Measurements from ENCODE around the gene PLK3.
"Not testable (repeated sequence)": the region's sequence is repeated elsewhere in the genome, so short reads cannot be mapped to it uniquely, and the experiment has no call there.

Gene PLK3

DNA sequence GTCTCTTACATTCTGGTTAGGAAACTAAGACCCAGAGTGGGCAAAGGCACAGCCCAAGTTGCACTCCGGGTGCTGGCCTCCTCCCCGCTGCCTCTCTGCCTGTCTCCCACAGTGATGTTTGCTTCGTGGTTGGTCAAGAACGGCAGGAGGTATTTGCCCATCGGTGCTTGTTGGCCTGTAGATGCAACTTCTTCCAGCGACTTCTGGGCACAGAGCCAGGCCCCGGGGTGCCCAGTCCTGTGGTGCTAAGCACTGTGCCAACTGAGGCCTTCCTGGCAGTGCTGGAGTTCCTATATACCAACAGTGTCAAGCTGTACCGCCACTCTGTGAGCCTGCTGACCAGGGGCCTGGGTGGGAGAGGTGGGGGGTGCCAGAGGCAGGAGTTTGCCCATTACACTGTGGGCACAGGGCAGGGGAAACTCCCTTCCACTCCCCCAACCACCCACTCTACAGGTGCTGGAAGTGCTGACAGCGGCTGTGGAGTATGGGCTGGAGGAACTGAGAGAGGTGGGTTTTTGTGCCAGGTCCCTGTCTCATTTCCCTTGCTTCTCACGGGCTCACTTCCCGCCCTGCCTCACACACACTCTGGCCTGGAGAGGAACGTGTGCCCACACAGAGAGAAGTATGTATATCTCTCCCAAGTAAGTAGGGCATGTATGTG lies 10.1 kb downstream of the PLK3 start:
- no peak for DNase-seq

DNA sequence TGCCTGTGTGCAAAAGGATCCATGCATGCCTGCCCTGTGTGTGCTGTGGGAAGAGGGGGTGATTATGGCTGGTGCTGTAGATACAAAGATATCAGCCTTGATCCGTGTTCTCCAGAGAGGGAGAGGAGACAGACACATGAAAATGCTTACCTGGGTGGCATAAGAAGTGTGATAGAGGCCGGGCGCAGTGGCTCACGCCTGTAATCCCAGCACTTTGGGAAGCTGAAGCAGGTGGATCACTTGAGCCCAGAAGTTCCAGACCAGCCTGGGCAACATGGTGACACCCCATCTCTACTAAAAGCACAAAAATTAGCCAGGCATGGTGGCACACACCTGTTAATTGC lies 10.6 kb downstream of the PLK3 start:
- not testable (repeated sequence) for DNase-seq

DNA sequence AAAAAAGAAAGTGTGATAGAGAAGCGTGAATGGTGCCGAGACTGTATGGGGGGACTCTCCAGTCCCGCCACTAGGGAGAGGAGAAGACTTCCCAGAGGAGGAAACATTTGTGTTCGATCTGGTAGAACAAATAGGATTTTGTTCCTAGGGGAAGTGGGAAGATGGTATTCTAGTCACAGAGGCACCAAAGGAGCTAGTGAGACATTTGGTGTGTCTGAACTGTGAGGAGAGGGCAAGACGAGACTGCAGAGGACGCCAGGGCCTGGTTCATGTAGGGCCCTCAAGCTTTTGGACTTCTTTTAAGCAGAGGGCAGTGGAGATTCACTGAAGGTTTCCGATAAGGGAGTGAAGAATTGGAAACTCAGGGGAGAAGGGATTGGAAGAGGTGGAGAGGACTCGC lies 11.1 kb downstream of the PLK3 start:
- DNase-seq, result no peak

DNA sequence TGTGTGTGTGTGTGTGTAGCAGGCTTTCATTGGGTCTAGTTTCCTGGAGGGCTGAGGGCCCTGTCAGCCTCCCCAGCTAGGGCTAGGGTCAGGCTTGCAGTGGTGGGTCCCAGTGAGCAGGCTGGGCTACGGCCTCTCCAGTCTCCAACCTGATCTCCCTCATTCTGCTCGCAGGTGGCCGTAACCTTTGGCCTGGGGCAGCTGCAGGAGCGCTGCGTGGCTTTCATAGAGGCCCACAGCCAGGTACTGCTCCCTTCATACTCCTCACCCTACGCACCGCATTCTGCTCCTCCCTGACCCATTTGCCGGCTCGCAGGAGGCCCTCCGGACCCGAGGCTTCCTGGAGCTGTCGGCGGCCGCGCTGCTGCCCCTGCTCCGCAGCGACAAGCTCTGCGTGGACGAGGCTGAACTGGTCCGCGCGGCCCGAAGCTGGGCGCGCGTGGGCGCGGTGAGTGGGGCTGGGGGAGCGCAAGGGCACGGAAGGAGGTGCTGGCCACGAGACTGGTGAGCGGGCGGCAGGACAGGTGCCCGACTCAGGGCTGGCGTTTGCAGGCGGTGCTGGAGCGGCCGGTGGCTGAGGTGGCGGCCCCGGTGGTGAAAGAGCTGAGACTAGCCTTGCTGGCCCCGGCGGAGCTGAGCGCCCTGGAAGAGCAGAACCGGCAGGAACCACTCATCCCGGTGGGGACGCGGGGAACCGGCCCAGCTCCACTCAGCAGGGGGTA lies 12.8 kb downstream of the PLK3 start:
- no peak for DNase-seq

DNA sequence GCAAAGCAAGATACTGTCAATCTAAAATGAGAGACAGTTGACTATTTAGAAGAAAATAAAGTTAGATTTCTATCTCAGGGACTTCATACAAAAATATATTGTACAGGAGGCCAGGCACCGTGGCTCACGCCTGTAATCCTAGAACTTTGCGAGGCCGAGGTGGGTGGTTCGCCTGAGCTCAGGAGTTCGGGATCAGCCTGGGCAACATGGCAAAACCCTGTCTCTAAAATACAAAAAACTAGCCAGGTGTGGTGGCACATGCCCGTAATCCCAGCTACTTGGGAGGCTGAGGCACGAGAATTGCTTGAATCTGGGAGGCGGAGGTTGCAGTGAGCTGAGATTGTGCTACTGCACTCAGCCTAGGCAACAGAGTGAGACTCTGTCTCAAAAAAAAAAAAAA lies 15.7 kb downstream of the PLK3 start:
- not testable (repeated sequence) for DNase-seq

DNA sequence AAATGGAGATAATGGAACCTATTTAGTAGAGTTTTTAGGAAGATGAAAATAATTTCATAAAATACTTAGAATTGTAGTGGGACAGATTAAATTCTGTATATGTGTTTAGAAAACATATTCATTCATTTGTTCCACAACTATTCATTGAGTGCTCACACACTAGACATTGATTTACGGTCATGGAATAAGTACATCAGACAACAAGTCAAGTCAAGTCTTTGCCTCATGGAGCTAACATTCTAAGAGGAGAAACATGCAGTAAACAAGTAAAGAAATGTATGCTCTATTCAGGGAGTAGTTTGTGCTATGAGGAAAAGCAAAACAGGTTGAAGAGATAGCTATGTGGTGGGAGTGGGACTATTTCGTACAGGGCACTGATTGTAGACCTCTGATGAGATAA lies 17.1 kb downstream of the PLK3 start:
- DNase-seq, result no peak

DNA sequence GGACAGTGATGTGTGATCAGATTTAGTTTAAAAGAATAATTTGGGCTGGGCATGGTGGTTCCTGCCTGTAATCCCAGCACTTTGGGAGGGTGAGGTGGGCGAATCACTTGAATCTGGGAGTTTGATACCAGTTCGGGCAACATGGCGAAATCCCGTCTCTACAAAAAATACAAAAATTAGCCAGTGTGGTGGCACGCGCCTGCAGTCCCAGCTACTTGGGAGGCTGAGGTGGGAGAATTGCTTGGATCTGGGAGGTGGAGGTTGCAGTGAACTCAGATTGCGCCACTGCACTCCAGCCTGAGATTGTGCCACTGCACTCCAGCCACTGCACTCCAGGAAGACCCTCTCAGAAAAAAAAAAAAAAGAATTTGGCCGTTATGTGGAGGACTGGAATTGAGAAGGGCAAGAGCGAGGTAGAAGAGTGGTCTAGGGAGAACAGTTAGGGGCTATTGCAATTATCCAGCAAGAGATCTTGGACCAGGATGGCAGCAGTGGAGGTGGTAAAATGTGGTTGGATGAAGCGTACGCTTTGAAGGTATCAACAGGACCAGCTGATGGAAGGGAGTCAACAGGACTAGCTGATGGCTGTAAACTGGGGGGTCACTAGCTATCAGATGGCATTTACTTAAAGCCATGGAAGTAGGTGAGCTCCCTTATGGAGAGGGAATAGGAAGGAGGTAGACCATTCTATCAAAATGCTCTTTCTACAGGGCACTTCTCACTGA lies 17.8 kb downstream of the PLK3 start:
- DNase-seq, result no peak

DNA sequence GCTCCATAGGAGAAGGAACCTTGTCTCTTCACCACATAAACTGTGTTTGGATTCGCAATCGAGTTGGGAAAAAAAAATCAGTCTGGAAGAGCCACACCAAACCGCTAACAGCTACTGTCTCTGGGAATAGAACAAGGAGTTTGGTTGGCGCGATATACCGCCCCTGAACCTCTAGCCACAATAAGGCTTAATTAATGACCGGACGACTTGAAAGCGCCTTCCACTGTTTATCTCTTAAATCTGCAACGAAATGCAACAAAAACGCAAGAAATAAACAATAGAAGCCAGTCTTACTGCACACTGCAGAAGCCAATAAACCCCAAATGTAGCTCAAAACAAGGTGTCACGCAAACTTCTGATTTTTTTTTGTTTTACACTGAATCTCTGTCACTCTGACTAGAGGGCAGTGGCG lies 19.0 kb downstream of the PLK3 start:
- DNase-seq, result no peak

DNA sequence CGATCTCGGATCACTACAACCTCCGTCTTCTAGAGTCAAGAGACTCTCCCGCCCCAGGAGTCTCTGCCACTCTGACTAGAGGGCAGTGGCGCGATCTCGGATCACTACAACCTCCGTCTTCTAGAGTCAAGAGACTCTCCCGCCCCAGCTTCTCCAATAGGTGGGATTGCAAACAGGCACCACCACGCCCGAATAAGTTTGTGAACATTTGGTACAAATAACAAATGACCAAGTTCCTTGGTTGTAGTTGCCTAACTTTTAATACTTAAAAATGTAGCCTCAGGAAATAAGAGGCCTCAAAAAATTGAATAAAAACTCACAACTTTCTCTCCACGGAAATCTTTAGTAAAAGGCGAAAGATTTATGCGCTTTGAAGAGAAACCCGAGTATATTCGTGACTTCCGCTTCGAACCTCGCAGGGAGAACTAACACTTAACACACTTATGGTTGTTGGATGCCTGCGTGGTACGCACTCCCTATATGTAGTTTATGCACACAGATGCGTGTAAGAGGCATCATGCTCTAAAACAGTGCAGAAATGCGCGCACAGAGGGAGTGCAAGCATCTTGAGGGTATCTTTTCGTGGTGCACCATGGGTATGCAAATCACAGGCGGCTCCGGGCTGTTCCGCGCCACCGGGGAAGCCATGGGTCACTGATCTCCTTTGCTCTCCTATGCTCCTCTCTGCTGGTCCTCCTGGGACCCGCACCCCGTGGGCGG lies 19.6 kb downstream of the PLK3 start:
- DNase-seq, result no peak

DNA sequence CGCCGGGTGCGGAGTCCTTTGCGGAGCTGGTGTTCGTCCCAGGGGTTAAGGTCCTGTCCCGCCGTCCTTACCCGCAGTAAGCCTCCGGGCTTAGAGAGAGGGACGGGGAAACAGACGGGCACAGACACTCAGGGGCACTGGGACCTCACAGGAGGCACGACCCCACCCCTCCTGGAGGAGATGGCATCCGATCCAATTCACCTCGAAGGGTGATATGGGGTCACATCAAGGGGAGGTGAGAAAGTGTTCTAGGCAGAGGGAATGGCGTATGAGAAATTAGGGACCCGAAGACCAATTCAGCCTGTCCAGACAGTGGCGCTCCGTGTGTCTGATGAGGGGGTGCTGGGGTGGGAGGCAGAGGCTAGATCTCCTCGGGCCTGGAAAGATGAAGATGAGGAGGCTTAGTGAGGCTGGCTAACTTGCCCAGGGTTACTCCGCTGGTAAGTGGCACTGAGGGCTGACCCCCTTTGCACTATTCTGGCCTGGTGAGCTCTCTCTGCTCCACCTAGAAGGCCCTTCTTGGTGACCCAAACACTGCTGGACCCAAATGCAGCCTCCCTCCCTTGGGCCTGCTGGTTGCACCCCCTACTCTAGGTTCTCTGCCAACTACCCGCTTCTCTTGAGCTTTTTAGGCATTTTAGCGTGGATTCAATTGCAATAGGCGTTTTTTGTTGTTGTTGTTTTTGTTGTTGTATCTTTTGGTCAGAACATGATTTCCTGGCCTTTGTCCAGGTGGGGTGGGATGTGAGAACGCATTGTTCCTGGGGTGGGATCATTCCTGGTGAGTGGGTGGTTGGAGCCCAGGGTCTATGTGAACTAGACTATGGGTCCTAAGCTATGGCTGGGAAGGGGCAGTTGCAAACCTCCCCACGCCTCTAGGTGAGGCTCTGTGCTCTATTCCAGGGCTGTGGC lies 20.4 kb downstream of the PLK3 start:
- DNase-seq, result no peak

DNA sequence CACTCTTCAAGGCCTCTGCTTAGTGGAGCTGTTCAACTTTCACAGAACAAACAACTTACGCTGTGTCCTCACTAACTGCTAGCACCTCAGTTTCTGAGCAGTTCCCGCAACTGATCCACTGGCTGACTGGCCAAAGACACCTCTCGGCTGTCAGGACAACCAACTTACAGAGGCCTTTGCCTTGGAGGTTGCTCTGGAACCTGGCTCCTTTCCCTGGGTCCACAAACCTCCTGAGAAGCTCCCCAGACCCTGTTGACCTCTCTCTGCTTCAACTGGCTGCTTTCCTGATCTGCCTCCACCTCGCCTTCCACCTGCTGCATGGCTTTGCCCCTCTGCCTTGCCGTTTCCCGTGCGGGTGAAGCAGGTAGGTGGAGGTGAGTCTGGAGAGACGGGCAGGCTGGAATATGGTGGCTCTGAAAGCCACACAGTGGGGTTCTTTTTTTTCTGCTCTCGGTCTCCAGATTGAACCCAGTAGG lies 21.1 kb downstream of the PLK3 start:
- no peak for DNase-seq

DNA sequence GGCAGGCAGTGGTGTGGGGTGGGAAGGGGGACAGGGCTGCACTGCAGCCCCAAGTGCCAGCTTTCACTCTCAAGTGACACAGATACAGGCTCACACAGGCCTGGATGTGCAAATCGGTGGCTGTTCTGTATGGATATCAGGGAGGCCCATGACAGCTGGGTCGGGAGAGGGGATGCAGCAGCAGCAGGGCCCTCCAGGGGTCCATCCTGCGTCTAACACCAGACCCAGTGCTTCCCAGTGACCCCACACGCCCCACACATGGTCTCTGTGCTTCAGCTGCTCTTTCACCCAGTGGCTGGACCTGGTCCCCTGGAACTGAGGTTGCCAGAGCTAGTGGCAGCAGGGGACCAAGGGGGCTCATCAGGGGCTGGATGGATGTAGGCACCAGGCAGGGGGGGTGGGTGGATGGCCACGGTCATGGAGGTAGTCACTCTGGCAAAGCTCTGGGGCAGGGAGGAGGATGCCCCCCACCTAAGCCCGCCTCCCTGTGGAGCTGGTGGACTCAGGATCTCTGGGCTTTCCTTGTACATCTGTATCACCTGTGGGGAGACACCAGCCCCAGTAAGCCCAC lies 22.0 kb downstream of the PLK3 start:
- no peak for DNase-seq

DNA sequence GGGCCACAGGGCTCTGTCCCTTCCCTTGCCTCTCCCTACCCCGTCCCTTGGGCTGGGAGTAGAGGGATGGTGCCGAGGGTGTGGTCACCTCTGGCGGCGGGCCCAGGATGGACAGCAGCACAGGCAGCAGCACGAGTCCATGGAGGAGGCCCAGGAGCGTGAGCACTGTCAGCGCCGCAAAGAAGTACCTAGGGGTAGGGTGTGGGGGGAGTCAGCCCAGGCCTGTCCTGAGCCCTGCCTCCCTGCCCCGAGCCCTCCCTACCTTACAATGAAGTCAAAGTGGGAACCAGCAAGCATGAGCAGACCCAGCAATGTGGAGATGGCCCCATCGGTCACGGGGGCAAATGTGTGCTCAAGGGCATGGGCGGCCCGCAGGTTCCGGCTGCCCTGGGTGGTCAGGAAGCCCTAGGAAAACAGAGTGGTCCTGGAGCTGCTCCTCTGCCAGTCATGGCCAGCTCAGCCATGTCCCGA lies 22.8 kb downstream of the PLK3 start:
- DNase-seq, result no peak

DNA sequence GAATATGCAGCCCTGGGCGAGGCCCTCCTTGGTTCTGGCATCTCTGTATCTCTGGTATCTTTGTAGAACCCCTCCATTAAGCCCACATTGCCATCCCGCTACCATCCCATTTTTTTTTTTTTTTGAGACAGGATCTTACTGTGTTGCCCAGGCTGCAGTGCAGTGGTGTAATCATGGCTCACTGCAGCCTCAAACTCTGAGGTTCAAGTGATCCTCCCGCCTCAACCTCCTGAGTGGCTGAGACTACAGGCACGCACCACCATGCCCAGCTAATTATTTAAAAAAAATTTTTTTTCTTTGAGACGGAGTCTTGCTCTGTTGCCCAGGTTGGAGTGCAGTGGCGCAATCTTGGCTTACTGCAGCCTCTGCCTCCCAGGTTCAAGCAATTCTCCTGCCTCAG lies 24.2 kb downstream of the PLK3 start:
- DNase-seq, result not testable (repeated sequence)

DNA sequence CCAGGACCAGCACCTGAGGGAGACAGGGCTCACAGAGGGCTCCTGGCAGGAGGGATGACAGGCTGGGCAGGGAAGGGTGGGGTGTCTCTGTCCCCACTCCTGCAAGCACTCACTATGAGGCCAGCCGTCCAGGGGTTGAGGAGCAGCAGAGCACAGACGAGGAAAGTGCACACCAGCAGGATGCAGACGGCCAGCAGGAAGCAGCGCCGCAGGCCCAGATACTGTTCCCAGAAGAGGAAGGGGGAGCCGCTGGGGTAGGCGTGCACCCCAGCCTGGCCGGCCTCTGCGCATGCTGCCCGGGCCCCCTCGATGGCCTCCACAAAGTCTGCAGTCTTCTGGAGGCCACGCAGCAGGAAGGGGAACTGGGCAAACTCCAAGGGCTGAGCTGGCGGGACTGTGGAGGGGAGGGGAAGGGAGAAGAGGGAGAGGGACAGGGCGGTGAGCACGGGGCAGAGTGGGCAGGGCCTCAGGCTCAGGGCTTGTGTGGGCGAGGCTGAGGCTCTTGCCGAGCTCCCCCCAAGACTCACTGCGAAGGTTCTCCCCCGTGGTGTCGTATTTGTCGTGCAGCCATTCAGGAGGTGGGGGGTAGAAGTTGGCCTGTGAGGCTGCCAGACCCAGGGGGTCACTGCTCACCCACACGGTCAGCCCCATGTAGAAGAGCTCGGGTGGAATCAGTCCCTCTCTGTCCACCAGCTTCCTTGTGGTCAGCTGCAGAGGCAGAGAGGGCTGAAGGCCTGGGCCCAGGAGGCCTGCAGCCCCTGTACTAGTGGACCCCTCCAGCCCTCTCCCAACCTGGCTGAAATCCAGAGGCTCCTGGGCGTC lies 26.4 kb downstream of the PLK3 start:
- no peak for DNase-seq

DNA sequence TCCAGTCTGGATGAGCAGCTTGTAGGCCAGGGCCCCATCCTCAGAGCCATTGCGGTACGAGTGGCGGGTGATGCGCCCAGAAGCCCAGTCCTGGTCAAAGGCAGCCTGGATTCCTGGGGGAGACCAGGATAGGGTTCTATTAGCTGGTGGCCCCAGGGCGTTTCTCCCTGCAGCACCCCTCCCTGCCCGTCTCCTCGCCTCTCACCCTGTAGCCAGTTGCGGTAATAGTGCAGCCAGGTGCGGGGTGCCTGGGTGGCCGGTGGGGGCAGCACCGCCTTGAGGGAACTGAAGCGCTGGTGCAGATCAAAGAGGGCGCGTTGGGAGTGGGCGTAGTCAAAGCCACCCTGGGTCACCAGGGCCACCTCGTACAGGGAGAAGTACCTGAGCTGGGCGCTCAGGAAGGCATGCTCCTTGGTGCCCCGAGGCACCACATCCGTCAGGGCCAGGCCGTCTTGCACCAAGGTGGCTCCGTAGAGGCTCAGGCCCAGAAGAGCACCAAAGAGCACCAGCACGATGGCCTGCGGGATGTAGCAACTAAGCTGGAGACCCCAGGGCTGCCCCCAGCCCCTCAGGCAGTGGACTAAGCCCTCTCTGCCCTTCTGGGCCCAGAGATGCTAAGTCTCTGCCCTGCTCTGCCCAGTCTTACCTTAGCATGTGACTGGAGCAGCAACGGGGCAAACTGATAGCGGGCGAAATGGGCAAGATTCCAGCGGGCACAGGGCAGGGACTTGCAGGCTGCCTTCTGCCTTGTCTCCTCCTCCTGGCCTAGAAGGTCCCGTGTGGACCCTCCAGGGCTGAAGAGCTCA lies 27.2 kb downstream of the PLK3 start:
- no peak for DNase-seq

DNA sequence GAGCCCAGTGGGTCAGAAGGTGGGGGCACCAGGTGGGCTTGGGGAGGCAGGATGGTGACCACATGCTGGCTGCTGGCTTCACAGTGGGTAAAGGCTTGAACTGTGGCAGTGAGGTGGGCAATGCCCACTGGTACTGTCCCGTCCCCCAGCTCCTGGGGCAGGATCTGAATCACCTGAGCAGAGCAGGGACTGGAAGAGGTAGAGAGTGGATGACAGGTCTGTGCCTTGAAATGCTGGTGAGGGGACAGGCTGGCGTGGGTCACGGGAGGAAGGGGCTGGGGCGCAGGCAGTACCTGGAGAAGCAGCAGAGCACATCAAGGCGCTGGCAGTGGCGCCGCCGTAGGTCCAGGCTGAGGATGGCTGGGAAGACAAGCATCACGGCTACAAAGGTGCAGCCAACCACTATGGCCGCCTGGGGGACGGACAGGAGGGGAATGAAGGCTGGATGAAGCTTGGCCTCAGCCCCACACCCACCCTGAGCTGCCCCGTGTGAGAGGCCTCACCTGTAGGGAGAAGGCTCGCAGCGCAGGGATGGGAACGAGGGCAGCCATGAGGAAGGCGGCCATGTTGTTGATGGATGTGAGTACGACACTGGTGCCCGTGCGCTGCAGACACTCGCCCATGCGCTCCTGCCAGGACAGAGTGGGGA lies 27.9 kb downstream of the PLK3 start:
- DNase-seq, result no peak

DNA sequence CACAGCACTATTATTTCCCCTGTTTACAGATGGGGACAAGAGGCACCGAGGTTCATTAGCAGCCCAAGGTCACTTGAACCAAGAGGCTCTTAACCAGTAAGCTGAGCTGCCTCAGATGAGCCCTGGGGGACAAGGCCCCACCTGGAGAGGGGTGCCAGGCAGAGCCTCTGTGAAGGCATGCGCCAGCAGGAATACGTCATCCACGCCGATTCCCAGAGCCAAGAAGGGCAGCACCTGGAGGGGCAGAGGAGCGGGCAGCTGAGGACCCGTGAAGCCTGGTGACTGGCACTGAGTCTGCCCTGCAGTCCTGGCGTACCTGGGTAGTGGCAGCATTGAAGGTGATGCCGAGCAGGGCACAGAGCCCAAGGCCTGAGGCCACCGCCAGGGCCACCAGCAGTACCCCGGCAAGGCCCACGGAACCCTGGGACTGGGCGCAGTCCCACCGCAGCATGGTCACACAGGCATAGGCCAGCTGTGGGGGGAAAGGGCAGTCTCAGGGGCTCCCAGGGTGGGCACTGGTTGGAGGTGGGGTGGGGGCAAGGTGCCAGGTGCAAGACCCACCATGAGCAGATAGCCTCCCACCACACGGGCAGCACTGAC lies 28.8 kb downstream of the PLK3 start:
- no peak for DNase-seq
